Osteocyte (in vitro differentiated cells): ENCODE data around the gene CLPX. TPM values are rescaled to one million over a fixed set of nuclear protein-coding genes. Genes with fewer than 3 reads are reported as not detected.

Experiments
- DNase-seq: peaks from one replicate; pipeline ENCODE4 v3.0.0; 2021; ENCODE audit warnings: mixed read lengths; ENCODE audit not compliant: unreplicated experiment; ENCODE audit errors: extremely low spot score
- H3K27ac Mint-ChIP-seq: one replicate; pipeline ENCODE4 v1.8.0; 2021; ENCODE audit warnings: mild to moderate bottlenecking, mixed read lengths; ENCODE audit not compliant: unreplicated experiment
- H3K27me3 Mint-ChIP-seq: one replicate; pipeline ENCODE4 v1.8.0; 2021; ENCODE audit warnings: mixed read lengths; ENCODE audit not compliant: unreplicated experiment
- H3K36me3 Mint-ChIP-seq: one replicate; pipeline ENCODE4 v1.8.0; 2021; ENCODE audit warnings: mixed read lengths; ENCODE audit not compliant: unreplicated experiment
- H3K4me1 Mint-ChIP-seq: one replicate; pipeline ENCODE4 v1.8.0; 2021; ENCODE audit warnings: mixed read lengths; ENCODE audit not compliant: unreplicated experiment
- H3K4me3 Mint-ChIP-seq: one replicate; pipeline ENCODE4 v1.8.0; 2021; ENCODE audit warnings: mild to moderate bottlenecking, moderate library complexity, mixed read lengths; ENCODE audit not compliant: unreplicated experiment
- H3K9me3 Mint-ChIP-seq: one replicate; pipeline ENCODE4 v1.8.0; 2021; ENCODE audit warnings: mixed read lengths; ENCODE audit not compliant: unreplicated experiment
- total RNA-seq: library from RNA; stranded (reverse); gene quantifications from 2 replicates; pipeline ENCODE4 v1.2.1, GENCODE V29; 2021
- TF ChIP-seq, protein P1 (sequence below): fragments of 200-600 bp; sonication (generic); IDR thresholded peaks from 2 replicates; pipeline ENCODE4 v1.5.0; 2021; ENCODE audit warnings: antibody characterized with exemption, mild to moderate bottlenecking, moderate library complexity

CLPX gene
- total RNA-seq, 1 donor from 2014 or later: 62.8 TPM

DNA sequence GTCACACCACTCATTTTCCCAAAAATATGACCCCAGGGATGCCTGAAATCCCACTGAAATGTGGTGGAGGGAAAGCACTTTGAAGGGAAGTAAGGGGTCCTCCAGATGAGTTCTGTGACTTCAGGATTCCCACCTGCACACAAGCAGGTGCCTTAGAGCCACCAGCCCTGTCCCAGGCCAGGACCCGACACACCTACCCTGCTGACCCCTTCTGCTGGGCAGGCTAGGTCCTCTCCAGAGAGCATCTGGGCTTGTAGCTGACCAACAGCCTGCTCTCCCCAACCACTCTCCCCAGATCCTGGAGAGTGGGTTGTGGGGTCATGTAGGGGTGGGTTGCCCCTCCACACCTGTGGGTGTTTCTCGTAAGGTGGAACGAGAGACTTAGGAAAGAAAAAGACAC lies 41.1 kb upstream of the CLPX start:
- Mint-ChIP-seq H3K27ac (no peak overlapping the region), H3K9me3 (no peaks in the 10 kb centered on the region), H3K27me3 (peaks cover 9% of the 10 kb centered on the region), H3K36me3 (no peaks in the 10 kb centered on the region), H3K4me3 (no peak overlapping the region), H3K4me1 (no peaks in the 10 kb centered on the region)
- DNase-seq: no peak
- TF ChIP-seq, protein P1, sequence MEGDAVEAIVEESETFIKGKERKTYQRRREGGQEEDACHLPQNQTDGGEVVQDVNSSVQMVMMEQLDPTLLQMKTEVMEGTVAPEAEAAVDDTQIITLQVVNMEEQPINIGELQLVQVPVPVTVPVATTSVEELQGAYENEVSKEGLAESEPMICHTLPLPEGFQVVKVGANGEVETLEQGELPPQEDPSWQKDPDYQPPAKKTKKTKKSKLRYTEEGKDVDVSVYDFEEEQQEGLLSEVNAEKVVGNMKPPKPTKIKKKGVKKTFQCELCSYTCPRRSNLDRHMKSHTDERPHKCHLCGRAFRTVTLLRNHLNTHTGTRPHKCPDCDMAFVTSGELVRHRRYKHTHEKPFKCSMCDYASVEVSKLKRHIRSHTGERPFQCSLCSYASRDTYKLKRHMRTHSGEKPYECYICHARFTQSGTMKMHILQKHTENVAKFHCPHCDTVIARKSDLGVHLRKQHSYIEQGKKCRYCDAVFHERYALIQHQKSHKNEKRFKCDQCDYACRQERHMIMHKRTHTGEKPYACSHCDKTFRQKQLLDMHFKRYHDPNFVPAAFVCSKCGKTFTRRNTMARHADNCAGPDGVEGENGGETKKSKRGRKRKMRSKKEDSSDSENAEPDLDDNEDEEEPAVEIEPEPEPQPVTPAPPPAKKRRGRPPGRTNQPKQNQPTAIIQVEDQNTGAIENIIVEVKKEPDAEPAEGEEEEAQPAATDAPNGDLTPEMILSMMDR: no peak

GRCh38 chr15:65223996-65224395 lies 38.9 kb upstream of the CLPX start:
- Mint-ChIP-seq H3K4me3 (no peak overlapping the region), H3K4me1 (no peaks in the 10 kb centered on the region), H3K9me3 (no peaks in the 10 kb centered on the region), H3K36me3 (no peaks in the 10 kb centered on the region), H3K27ac (no peak overlapping the region), H3K27me3 (peaks cover 14% of the 10 kb centered on the region)
- TF ChIP-seq, protein P1: no peak
- no peak for DNase-seq

- H3K36me3 Mint-ChIP-seq: no peaks in the 10 kb centered on the region
- TF ChIP-seq, protein P1: no peak
Observed at GRCh38 chr15:65222891-65223290, 37.7 kb upstream of the CLPX start.

DNA sequence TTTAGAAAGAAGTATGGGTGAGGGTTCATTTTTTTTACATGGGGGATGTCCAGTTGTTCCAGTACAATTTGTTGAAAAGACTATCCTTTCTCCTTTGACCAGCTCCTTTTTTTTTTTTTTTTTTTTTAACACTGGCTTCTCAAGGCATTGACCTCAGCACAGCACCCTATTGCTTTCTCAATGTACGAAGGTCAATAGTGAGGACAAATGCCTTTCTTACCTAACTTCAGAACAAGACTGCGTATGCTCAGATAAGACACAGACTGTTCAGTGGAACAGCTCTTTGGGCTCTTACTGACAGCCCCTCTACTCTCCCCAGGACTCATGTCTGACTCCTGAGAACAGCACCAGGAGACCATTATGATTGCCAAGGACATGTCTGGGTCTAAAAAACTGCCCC lies 36.6 kb upstream of the CLPX start:
- peaks cover 14% of the 10 kb centered on the region for H3K27me3 Mint-ChIP-seq
- TF ChIP-seq, protein P1: no peak
- no peaks in the 10 kb centered on the region for H3K4me1 Mint-ChIP-seq

More at GRCh38 chr15:65222891-65223290, 37.7 kb upstream of the CLPX start:
- peaks cover 14% of the 10 kb centered on the region for H3K27me3 Mint-ChIP-seq
- H3K4me1 Mint-ChIP-seq: no peaks in the 10 kb centered on the region
- H3K4me3 Mint-ChIP-seq: no peak overlapping the region
- H3K9me3 Mint-ChIP-seq: no peaks in the 10 kb centered on the region
- DNase-seq: no peak
- no peak overlapping the region for H3K27ac Mint-ChIP-seq

GRCh38 chr15:65219137-65219536 lies 34.0 kb upstream of the CLPX start:
- no peaks in the 10 kb centered on the region for H3K4me1 Mint-ChIP-seq
- TF ChIP-seq, protein P1: no peak
- no peaks in the 10 kb centered on the region for H3K9me3 Mint-ChIP-seq
- no peak overlapping the region for H3K27ac Mint-ChIP-seq
- H3K36me3 Mint-ChIP-seq: no peaks in the 10 kb centered on the region
- peaks cover 7% of the 10 kb centered on the region for H3K27me3 Mint-ChIP-seq
- no peak for DNase-seq
- H3K4me3 Mint-ChIP-seq: no peak overlapping the region

More for the DNA sequence above, 36.6 kb upstream of the CLPX start:
- H3K4me3 Mint-ChIP-seq: no peak overlapping the region
- DNase-seq: no peak
- H3K27ac Mint-ChIP-seq: no peak overlapping the region
- no peaks in the 10 kb centered on the region for H3K9me3 Mint-ChIP-seq
- no peaks in the 10 kb centered on the region for H3K36me3 Mint-ChIP-seq
